RWPE2 (cell line): Measurements from ENCODE around the gene CRNKL1.

Experiments
- ATAC-seq: fragments of 200-7000 bp; cut with Tn5 transposase; 3 replicates; pipeline ENCODE4 v1.9.1; 2021; ENCODE audit warnings: low read depth
- DNase-seq: peaks from one replicate; pipeline ENCODE4 v3.0.0-alpha.2; 2020; ENCODE audit warnings: low spot score
- H3K27ac ChIP-seq: fragments of 450-650 bp; 2 replicates; pipeline ENCODE4 v1.5.1; 2017; ENCODE audit warnings: mild to moderate bottlenecking; ENCODE audit not compliant: poor library complexity, severe bottlenecking
- H3K27me3 ChIP-seq: fragments of 250-450 bp; sonication (Bioruptor Pico); 2 replicates; pipeline ENCODE4 v1.5.1; 2021; ENCODE audit warnings: mild to moderate bottlenecking, moderate library complexity; ENCODE audit not compliant: insufficient read depth, poor library complexity, severe bottlenecking
- H3K36me3 ChIP-seq: fragments of 250-450 bp; sonication (Bioruptor Pico); 2 replicates; pipeline ENCODE4 v1.5.1; 2020; ENCODE audit warnings: low read depth, mild to moderate bottlenecking, moderate library complexity
- H3K4me1 ChIP-seq: fragments of 250-450 bp; sonication (Bioruptor Pico); 2 replicates; pipeline ENCODE4 v1.5.1; 2021; ENCODE audit warnings: mild to moderate bottlenecking, moderate library complexity; ENCODE audit not compliant: insufficient read depth, poor library complexity, severe bottlenecking
- H3K4me3 ChIP-seq: fragments of 250-450 bp; sonication (Bioruptor Pico); 2 replicates; pipeline ENCODE4 v1.5.1; 2021; ENCODE audit warnings: mild to moderate bottlenecking, moderate library complexity; ENCODE audit not compliant: severe bottlenecking
- H3K9me3 ChIP-seq: fragments of 250-450 bp; sonication (Bioruptor Pico); 2 replicates; pipeline ENCODE4 v1.5.1; 2021; ENCODE audit warnings: mild to moderate bottlenecking, moderate library complexity; ENCODE audit not compliant: severe bottlenecking
- TF ChIP-seq, protein P1 (sequence below): fragments of 450-650 bp; IDR thresholded peaks from one replicate; pipeline ENCODE4 v1.5.1; 2017; ENCODE audit warnings: mild to moderate bottlenecking, moderate library complexity; ENCODE audit not compliant: poor library complexity, severe bottlenecking

Gene CRNKL1

DNA sequence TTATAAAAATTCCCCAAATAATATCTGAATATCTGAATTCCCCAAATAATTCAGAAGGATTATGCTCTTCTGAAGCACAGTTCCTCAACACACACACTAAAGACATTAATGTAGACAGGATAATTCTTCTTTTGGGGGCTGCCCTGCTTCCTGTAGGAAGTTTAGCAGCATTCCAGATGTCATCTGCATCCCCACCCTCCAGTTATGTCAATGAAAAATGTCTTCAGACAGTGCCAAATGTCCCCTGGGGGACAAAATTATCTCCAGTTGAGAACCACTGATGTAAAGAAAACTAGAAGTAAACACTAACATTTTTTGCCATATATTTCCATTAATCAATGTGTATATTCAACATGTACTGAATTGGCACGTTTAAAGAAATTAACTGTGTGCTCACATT is 61.0 kb downstream of the CRNKL1 start:
- H3K36me3 ChIP-seq, result peaks cover 84% of the 10 kb centered on the region
- no peak overlapping the region for H3K4me3 ChIP-seq
- peak overlapping the region; percentile 100 for H3K27ac ChIP-seq
- peaks cover 55% of the 10 kb centered on the region for H3K4me1 ChIP-seq
- ATAC-seq, result no peak
- H3K9me3 ChIP-seq, result no peaks in the 10 kb centered on the region
- DNase-seq, result no peak
- no peaks in the 10 kb centered on the region for H3K27me3 ChIP-seq
- TF ChIP-seq, protein P1, sequence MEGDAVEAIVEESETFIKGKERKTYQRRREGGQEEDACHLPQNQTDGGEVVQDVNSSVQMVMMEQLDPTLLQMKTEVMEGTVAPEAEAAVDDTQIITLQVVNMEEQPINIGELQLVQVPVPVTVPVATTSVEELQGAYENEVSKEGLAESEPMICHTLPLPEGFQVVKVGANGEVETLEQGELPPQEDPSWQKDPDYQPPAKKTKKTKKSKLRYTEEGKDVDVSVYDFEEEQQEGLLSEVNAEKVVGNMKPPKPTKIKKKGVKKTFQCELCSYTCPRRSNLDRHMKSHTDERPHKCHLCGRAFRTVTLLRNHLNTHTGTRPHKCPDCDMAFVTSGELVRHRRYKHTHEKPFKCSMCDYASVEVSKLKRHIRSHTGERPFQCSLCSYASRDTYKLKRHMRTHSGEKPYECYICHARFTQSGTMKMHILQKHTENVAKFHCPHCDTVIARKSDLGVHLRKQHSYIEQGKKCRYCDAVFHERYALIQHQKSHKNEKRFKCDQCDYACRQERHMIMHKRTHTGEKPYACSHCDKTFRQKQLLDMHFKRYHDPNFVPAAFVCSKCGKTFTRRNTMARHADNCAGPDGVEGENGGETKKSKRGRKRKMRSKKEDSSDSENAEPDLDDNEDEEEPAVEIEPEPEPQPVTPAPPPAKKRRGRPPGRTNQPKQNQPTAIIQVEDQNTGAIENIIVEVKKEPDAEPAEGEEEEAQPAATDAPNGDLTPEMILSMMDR, result no peak

DNA sequence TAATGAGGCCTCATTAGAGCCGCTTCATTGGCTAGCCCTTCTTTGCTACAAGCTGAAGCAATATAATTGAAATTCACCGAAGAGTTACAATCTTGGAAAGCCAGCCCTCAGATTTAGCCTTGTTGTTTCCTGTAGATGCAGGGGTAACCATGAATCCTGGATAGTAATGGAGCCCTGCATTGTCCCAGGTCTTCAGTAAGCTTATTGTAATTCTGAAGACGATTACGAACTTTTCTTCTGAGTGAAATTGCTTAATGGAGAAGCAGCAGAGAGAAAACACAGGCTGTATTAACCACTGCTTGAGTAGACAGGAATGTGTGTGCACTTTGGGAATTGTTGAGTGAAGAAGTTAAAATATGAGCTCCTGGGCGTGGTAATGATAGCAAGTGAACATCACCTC is 61.4 kb downstream of the CRNKL1 start:
- no peak for ATAC-seq
- Histone ChIP-seq H3K36me3 (peaks cover 82% of the 10 kb centered on the region), H3K9me3 (no peaks in the 10 kb centered on the region), H3K4me3 (no peak overlapping the region), H3K27ac (peak overlapping the region; percentile 100), H3K4me1 (peaks cover 60% of the 10 kb centered on the region), H3K27me3 (no peaks in the 10 kb centered on the region)
- no peak for DNase-seq
- TF ChIP-seq, protein P1, result no peak

DNA sequence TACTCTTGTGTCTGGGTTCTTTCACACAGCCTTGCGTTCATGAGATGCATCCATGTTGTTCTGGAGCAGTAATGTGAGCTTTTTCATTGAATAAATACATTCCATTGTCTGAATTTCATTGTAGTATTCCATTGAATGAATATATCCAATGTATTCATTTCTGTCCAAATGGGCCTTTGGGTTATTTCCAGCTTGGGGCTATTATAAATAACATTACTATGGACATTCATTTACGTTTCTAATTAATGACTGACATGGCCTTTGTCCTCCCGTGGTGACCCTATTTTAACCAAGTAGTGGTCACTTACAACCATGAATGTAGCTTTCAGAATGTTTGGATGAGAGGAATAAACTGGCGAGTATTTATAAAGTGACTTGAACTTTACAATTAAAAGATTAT is 65.2 kb downstream of the CRNKL1 start:
- ATAC-seq, result no peak
- TF ChIP-seq, protein P1, result no peak
- Histone ChIP-seq H3K36me3 (peaks cover 93% of the 10 kb centered on the region), H3K4me1 (peaks cover 49% of the 10 kb centered on the region), H3K27me3 (no peaks in the 10 kb centered on the region), H3K9me3 (no peaks in the 10 kb centered on the region), H3K4me3 (no peak overlapping the region), H3K27ac (peak overlapping the region; percentile 97)
- no peak for DNase-seq

DNA sequence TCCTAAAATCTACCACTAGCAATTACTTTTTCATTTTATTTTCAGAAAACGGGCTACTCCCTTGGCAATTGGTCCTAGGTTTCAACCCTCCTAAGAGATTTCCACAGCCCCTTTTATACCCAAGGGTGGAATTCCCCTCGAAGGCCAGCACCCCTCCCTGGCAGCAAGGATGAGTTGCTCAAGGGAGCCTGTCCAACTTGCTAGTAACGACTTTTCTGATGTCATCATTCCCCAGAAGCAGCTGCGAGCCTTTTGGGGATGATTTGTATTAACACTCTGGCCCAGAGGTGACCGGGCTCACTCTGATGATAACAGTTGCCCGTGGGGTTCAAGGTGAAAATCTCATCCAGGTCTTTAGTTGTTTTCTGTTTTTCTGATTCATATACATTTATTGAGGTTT is 65.8 kb downstream of the CRNKL1 start:
- Histone ChIP-seq H3K4me1 (peaks cover 47% of the 10 kb centered on the region), H3K27me3 (no peaks in the 10 kb centered on the region), H3K9me3 (no peaks in the 10 kb centered on the region), H3K36me3 (peaks cover 93% of the 10 kb centered on the region), H3K27ac (peak overlapping the region; percentile 97), H3K4me3 (no peak overlapping the region)
- DNase-seq, result no peak
- TF ChIP-seq, protein P1, result no peak
- peak; percentile 30; the same call in 1 of the 3 replicates for ATAC-seq
